ENCODE measurements around the gene TUB. TPM values are rescaled to one million over a fixed set of nuclear protein-coding genes. Genes with fewer than 3 reads are reported as not detected.

TUB gene
- polyA plus RNA-seq, 1 donor (not counting 4 experiments of a cell fraction or from before 2014, with no cell fraction given) = 0.84 TPM

DNA sequence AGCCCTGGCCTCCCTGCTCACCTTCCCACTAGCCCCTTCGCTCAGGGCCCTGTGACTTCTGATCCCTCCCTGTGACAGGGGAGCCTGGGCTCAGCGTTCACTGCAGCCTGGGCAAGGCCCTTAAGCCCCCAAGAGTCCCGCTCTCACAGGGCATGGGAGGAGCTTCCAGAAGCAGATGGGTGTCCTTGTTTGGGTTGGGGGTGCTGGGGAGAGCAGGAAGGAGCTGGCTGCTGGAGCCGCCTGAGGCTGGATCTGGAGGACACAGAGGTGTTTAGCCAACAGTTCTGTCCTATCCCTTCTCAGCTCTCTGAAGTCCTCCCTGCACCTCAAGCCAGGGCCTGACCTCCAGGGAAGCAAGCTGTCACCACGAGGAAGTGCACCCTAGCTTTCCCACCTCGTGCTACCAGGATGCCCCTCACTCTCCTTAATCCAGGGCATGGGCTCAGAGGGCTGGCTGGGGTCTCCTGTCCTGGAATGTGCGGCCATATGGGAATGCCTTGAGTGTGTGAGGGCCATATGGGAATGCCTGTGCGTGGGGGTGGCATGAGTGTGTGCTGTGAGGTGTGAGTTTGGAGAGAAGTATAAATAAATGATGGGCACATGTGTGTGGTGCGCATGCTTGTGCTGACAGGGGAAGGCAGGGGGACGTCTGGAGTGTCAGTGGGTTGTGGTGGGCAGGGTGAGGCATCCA lies 25.0 kb upstream of the TUB start:
- no peak for TF ChIP-seq EZH2 (IDR thresholded peaks at IDR 0.05; ENCODE audit: low read length)
- TF ChIP-seq, protein P1, sequence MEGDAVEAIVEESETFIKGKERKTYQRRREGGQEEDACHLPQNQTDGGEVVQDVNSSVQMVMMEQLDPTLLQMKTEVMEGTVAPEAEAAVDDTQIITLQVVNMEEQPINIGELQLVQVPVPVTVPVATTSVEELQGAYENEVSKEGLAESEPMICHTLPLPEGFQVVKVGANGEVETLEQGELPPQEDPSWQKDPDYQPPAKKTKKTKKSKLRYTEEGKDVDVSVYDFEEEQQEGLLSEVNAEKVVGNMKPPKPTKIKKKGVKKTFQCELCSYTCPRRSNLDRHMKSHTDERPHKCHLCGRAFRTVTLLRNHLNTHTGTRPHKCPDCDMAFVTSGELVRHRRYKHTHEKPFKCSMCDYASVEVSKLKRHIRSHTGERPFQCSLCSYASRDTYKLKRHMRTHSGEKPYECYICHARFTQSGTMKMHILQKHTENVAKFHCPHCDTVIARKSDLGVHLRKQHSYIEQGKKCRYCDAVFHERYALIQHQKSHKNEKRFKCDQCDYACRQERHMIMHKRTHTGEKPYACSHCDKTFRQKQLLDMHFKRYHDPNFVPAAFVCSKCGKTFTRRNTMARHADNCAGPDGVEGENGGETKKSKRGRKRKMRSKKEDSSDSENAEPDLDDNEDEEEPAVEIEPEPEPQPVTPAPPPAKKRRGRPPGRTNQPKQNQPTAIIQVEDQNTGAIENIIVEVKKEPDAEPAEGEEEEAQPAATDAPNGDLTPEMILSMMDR (optimal IDR thresholded peaks at IDR 0.05 in 1 of 3, IDR thresholded peaks at IDR 0.05 in 1 of 3, conservative IDR thresholded peaks at IDR 0.05 in 1 of 3; ENCODE audit: extremely low read depth in 1 of 3, insufficient read depth in 2 of 3, low read length in 3 of 3) = no peak
- H2AFZ ChIP-seq (ENCODE audit: control insufficient read depth, low read length) = no peak overlapping the region
- no peak overlapping the region for H3K4me2 ChIP-seq (ENCODE audit: control insufficient read depth, extremely low read depth, insufficient read depth, low read depth, low read length)
- no peaks in the 10 kb centered on the region for H3K36me3 ChIP-seq (ENCODE audit: control insufficient read depth in 2 of 2, extremely low read depth in 1 of 2, insufficient read depth in 2 of 2, low read length in 2 of 2)
- no peak overlapping the region for H3K27ac ChIP-seq (ENCODE audit: control insufficient read depth, insufficient read depth, low read length)
- H3K9ac ChIP-seq (ENCODE audit: control insufficient read depth, extremely low read depth, insufficient read depth, low read length) = no peak overlapping the region
- no peak overlapping the region for H3K4me3 ChIP-seq (ENCODE audit: control insufficient read depth in 2 of 3, extremely low read depth in 1 of 3, insufficient read depth in 2 of 3, low read depth in 1 of 3, low read length in 3 of 3)
- FAIRE-seq (no peak), DNase-seq (ENCODE audit: low read depth, low spot score) (no peak)
- H4K20me1 ChIP-seq (ENCODE audit: control insufficient read depth, extremely low read depth, insufficient read depth, low read length) = no peaks in the 10 kb centered on the region
- dilution Hi-C loops (cut with MboI; ENCODE audit: extremely low pct_ligation_motif_present, low sequenced_read_pairs) = no loop called here
- H3K9me3 ChIP-seq (ENCODE audit: control insufficient read depth, low read depth, low read length) = no peaks in the 10 kb centered on the region
- no peaks in the 10 kb centered on the region for H3K79me2 ChIP-seq (ENCODE audit: control insufficient read depth, insufficient read depth, low read length)
- H3K9me1 ChIP-seq (ENCODE audit: control insufficient read depth, extremely low read depth, insufficient read depth, low read length) = no peaks in the 10 kb centered on the region
- H3K27me3 ChIP-seq (ENCODE audit: control insufficient read depth, extremely low read depth, insufficient read depth, low read length) = no peaks in the 10 kb centered on the region
- H3K4me1 ChIP-seq (ENCODE audit: control insufficient read depth, extremely low read depth, insufficient read depth, low read length) = no peaks in the 10 kb centered on the region

DNA sequence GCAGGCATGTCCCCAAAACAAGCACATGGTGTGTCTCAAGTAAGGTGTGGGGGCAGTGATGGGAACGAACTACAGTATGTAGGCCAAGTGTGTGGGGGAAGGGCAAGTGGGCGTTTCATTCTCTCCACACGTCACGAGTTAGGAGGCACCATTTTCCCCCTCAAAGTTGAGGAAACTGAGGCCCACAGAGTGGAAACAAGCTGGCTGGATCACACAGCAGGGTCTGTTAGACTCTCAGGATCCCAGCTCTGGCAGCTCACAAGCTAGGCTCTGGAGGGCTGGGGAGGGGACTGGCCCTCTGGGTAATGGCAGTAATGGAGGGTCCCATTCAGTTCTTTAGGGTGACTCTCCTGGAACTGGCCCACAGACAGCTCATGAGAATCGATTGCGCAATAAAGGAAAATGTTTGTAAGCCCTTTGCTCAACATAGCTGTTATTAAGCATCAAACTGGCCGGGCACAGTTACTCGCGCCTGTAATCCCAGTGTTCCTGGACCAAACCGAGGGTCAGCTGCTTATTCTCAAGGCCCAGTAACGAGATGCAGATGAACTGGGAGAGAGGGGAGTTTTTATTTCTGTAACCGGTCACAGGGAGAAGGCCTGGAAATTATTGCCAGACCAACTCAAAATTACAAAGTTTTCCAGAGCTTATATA lies 24.1 kb upstream of the TUB start:
- TF ChIP-seq EZH2 (IDR thresholded peaks at IDR 0.05; ENCODE audit: low read length) = no peak
- H3K36me3 ChIP-seq (ENCODE audit: control insufficient read depth in 2 of 2, extremely low read depth in 1 of 2, insufficient read depth in 2 of 2, low read length in 2 of 2) = no peaks in the 10 kb centered on the region
- H3K27ac ChIP-seq (ENCODE audit: control insufficient read depth, insufficient read depth, low read length) = no peak overlapping the region
- H3K4me1 ChIP-seq (ENCODE audit: control insufficient read depth, extremely low read depth, insufficient read depth, low read length) = no peaks in the 10 kb centered on the region
- H3K4me3 ChIP-seq (ENCODE audit: control insufficient read depth in 2 of 3, extremely low read depth in 1 of 3, insufficient read depth in 2 of 3, low read depth in 1 of 3, low read length in 3 of 3) = no peak overlapping the region
- H2AFZ ChIP-seq (ENCODE audit: control insufficient read depth, low read length) = no peak overlapping the region
- DNase-seq (ENCODE audit: low read depth, low spot score) = no peak
- H3K79me2 ChIP-seq (ENCODE audit: control insufficient read depth, insufficient read depth, low read length) = no peaks in the 10 kb centered on the region
- H4K20me1 ChIP-seq (ENCODE audit: control insufficient read depth, extremely low read depth, insufficient read depth, low read length) = no peaks in the 10 kb centered on the region
- no peak overlapping the region for H3K4me2 ChIP-seq (ENCODE audit: control insufficient read depth, extremely low read depth, insufficient read depth, low read depth, low read length)
- no peaks in the 10 kb centered on the region for H3K27me3 ChIP-seq (ENCODE audit: control insufficient read depth, extremely low read depth, insufficient read depth, low read length)
- H3K9ac ChIP-seq (ENCODE audit: control insufficient read depth, extremely low read depth, insufficient read depth, low read length) = no peak overlapping the region
- no peaks in the 10 kb centered on the region for H3K9me3 ChIP-seq (ENCODE audit: control insufficient read depth, low read depth, low read length)
- dilution Hi-C loops (cut with MboI; ENCODE audit: extremely low pct_ligation_motif_present, low sequenced_read_pairs) = no loop called here
- no peaks in the 10 kb centered on the region for H3K9me1 ChIP-seq (ENCODE audit: control insufficient read depth, extremely low read depth, insufficient read depth, low read length)
- FAIRE-seq = no peak

Measured in keratinocyte (primary cell).